Measurements from ENCODE around the gene SRRM5. TPM values are rescaled to one million over a fixed set of nuclear protein-coding genes. Genes with fewer than 3 reads are reported as not detected.
A peak's percentile ranks its signal among the peaks of the same experiment; 100 is the strongest.
"Not testable (repeated sequence)": the region's sequence is repeated elsewhere in the genome, so short reads cannot be mapped to it uniquely, and the experiment has no call there.

The SRRM5 gene
- total and polyA plus RNA-seq, 2 experiments from 2014 or later: 0.08 TPM; not detected in 1

DNA sequence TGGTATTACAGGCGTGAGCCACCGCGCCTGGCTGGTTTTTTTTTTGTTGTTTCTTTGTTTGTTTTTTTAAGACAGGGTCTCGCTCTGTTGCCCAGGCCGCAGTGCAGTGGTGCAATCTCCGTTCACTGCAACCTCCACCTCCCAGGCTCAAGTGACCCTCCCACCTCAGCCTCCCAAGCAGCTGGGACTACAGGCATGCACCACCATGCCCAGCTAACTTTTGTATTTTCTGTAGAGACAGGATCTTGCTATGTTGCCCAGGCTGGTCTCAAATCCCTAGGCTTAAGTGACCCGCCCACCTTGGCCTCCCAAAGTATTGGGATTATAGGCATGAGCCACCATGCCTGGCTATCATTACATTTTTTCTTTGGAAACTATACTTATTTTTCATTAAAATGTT lies 38.4 kb downstream of the SRRM5 start:
- not testable (repeated sequence) for ATAC-seq; H3K27me3 Mint-ChIP-seq (ENCODE audit: insufficient read depth, low read depth, poor library complexity); DNase-seq (ENCODE audit: low spot score); H2AFZ ChIP-seq; H3K27me3 ChIP-seq (ENCODE audit: insufficient read depth); H3K4me1 ChIP-seq (ENCODE audit: insufficient read depth); H4K20me1 ChIP-seq (replicated peaks; ENCODE audit: insufficient read depth); H3K4me2 ChIP-seq; H3K79me2 ChIP-seq (replicated peaks; ENCODE audit: insufficient read depth); H3K27ac ChIP-seq (ENCODE audit: low read depth); H3K4me3 ChIP-seq; H3K4me1 Mint-ChIP-seq; H3K36me3 ChIP-seq (ENCODE audit: insufficient read depth); H3K4me3 Mint-ChIP-seq; H3K27ac Mint-ChIP-seq; H3F3A ChIP-seq (replicated peaks; ENCODE audit: low read depth); H3K9me2 ChIP-seq (ENCODE audit: insufficient read depth)
- Mint-ChIP-seq H3K9me3 (peaks cover 22% of the 10 kb centered on the region), H3K36me3 (ENCODE audit: low read depth) (peaks cover 69% of the 10 kb centered on the region)

DNA sequence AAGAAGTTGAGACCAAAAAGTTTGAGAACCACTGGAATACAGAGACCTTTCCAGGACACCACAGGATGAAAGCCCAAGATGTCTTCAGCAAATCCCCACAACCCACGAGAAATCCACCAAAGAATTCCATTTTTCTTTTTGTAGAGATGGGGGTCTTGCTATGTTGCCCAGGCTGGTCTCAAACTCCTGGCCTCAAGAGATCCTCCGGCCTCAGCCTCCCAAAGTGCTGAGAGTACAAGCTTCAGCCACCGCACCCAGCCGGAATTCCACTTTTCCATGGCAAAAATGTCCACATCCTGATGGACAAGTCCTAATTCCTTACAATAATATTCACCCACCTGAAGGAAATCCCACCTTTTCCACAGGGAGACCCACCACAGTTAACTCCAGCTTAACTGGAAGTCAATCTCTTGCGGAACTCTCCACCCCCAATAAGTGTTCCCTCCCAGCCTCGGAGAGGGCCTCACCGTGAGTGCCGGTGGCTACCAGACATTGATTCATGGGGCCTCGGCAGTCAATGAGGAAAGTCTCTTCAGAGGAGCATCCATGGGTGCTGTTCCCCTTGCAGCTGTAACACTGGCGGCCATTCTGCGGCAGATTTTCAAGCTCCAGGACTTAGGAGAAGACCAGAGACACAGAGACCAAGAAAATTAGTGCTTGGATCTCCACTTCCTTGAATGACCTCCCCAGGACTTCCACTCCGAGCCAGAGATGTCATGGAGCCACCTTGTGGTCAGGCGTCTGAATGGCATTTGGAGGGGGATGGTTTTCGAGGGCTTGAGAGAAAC lies 40.1 kb downstream of the SRRM5 start:
- Histone ChIP-seq H4K20me1 (replicated peaks; ENCODE audit: insufficient read depth) (no peaks in the 10 kb centered on the region; the same call in 1 of the 2 replicates), H3K4me1 (ENCODE audit: insufficient read depth) (no peaks in the 10 kb centered on the region; the same call in 1 of the 2 replicates), H3F3A (replicated peaks; ENCODE audit: low read depth) (0 out of 2 replicates have a peak, but pooled peaks cover 2% of the 10 kb centered on the region), H3K9me2 (ENCODE audit: insufficient read depth) (no peaks in the 10 kb centered on the region), H3K27me3 (ENCODE audit: insufficient read depth) (no peaks in the 10 kb centered on the region), H3K27ac (ENCODE audit: low read depth) (no peak overlapping the region), H3K36me3 (ENCODE audit: insufficient read depth) (no peaks in the 10 kb centered on the region; the same call in none of the 2 replicates), H2AFZ (no peak overlapping the region), H3K4me3 (no peak overlapping the region), H3K4me2 (no peak overlapping the region), H3K79me2 (replicated peaks; ENCODE audit: insufficient read depth) (no peaks in the 10 kb centered on the region)
- ATAC-seq (peak; percentile 95), DNase-seq (ENCODE audit: low spot score) (peak; percentile 88)
- H3K9me3 Mint-ChIP-seq: peaks cover 15% of the 10 kb centered on the region
- peaks cover 74% of the 10 kb centered on the region for H3K36me3 Mint-ChIP-seq (ENCODE audit: low read depth)
- H3K4me3 Mint-ChIP-seq: no peak overlapping the region
- no peak overlapping the region for H3K27ac Mint-ChIP-seq
- no peaks in the 10 kb centered on the region for H3K4me1 Mint-ChIP-seq
- H3K27me3 Mint-ChIP-seq (ENCODE audit: insufficient read depth, low read depth, poor library complexity): peaks cover 7% of the 10 kb centered on the region
- no peak for TF ChIP-seq EZH2phosphoT487 (IDR thresholded peaks at IDR 0.05; ENCODE audit: unreplicated experiment)
- TF ChIP-seq, protein P1, sequence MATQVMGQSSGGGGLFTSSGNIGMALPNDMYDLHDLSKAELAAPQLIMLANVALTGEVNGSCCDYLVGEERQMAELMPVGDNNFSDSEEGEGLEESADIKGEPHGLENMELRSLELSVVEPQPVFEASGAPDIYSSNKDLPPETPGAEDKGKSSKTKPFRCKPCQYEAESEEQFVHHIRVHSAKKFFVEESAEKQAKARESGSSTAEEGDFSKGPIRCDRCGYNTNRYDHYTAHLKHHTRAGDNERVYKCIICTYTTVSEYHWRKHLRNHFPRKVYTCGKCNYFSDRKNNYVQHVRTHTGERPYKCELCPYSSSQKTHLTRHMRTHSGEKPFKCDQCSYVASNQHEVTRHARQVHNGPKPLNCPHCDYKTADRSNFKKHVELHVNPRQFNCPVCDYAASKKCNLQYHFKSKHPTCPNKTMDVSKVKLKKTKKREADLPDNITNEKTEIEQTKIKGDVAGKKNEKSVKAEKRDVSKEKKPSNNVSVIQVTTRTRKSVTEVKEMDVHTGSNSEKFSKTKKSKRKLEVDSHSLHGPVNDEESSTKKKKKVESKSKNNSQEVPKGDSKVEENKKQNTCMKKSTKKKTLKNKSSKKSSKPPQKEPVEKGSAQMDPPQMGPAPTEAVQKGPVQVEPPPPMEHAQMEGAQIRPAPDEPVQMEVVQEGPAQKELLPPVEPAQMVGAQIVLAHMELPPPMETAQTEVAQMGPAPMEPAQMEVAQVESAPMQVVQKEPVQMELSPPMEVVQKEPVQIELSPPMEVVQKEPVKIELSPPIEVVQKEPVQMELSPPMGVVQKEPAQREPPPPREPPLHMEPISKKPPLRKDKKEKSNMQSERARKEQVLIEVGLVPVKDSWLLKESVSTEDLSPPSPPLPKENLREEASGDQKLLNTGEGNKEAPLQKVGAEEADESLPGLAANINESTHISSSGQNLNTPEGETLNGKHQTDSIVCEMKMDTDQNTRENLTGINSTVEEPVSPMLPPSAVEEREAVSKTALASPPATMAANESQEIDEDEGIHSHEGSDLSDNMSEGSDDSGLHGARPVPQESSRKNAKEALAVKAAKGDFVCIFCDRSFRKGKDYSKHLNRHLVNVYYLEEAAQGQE (IDR thresholded peaks at IDR 0.05; ENCODE audit: unreplicated experiment): no peak
- TF ChIP-seq, protein P2, sequence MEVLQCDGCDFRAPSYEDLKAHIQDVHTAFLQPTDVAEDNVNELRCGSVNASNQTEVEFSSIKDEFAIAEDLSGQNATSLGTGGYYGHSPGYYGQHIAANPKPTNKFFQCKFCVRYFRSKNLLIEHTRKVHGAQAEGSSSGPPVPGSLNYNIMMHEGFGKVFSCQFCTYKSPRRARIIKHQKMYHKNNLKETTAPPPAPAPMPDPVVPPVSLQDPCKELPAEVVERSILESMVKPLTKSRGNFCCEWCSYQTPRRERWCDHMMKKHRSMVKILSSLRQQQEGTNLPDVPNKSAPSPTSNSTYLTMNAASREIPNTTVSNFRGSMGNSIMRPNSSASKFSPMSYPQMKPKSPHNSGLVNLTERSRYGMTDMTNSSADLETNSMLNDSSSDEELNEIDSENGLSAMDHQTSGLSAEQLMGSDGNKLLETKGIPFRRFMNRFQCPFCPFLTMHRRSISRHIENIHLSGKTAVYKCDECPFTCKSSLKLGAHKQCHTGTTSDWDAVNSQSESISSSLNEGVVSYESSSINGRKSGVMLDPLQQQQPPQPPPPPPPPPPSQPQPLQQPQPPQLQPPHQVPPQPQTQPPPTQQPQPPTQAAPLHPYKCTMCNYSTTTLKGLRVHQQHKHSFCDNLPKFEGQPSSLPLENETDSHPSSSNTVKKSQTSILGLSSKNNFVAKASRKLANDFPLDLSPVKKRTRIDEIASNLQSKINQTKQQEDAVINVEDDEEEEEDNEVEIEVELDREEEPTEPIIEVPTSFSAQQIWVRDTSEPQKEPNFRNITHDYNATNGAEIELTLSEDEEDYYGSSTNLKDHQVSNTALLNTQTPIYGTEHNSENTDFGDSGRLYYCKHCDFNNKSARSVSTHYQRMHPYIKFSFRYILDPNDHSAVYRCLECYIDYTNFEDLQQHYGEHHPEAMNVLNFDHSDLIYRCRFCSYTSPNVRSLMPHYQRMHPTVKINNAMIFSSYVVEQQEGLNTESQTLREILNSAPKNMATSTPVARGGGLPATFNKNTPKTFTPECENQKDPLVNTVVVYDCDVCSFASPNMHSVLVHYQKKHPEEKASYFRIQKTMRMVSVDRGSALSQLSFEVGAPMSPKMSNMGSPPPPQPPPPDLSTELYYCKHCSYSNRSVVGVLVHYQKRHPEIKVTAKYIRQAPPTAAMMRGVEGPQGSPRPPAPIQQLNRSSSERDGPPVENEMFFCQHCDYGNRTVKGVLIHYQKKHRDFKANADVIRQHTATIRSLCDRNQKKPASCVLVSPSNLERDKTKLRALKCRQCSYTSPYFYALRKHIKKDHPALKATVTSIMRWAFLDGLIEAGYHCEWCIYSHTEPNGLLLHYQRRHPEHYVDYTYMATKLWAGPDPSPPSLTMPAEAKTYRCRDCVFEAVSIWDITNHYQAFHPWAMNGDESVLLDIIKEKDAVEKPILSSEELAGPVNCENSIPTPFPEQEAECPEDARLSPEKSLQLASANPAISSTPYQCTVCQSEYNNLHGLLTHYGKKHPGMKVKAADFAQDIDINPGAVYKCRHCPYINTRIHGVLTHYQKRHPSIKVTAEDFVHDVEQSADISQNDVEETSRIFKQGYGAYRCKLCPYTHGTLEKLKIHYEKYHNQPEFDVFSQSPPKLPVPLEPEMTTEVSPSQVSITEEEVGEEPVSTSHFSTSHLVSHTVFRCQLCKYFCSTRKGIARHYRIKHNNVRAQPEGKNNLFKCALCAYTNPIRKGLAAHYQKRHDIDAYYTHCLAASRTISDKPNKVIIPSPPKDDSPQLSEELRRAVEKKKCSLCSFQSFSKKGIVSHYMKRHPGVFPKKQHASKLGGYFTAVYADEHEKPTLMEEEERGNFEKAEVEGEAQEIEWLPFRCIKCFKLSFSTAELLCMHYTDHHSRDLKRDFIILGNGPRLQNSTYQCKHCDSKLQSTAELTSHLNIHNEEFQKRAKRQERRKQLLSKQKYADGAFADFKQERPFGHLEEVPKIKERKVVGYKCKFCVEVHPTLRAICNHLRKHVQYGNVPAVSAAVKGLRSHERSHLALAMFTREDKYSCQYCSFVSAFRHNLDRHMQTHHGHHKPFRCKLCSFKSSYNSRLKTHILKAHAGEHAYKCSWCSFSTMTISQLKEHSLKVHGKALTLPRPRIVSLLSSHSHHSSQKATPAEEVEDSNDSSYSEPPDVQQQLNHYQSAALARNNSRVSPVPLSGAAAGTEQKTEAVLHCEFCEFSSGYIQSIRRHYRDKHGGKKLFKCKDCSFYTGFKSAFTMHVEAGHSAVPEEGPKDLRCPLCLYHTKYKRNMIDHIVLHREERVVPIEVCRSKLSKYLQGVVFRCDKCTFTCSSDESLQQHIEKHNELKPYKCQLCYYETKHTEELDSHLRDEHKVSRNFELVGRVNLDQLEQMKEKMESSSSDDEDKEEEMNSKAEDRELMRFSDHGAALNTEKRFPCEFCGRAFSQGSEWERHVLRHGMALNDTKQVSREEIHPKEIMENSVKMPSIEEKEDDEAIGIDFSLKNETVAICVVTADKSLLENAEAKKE (CRISPR knock-in tag; IDR thresholded peaks at IDR 0.05): peak; percentile 51; the same call in 1 of the 2 replicates
- no peak for TF ChIP-seq EZH2 (IDR thresholded peaks at IDR 0.05; ENCODE audit: low read depth, unreplicated experiment)
- no peak for TF ChIP-seq ZNF331 (CRISPR knock-in tag; IDR thresholded peaks at IDR 0.05; ENCODE audit: low read depth)
- TF ChIP-seq ZNF114 (CRISPR knock-in tag; IDR thresholded peaks at IDR 0.05): no peak
- no peak for TF ChIP-seq NANOG (IDR thresholded peaks at IDR 0.05; ENCODE audit: borderline replicate concordance)
- TF ChIP-seq, protein P3, sequence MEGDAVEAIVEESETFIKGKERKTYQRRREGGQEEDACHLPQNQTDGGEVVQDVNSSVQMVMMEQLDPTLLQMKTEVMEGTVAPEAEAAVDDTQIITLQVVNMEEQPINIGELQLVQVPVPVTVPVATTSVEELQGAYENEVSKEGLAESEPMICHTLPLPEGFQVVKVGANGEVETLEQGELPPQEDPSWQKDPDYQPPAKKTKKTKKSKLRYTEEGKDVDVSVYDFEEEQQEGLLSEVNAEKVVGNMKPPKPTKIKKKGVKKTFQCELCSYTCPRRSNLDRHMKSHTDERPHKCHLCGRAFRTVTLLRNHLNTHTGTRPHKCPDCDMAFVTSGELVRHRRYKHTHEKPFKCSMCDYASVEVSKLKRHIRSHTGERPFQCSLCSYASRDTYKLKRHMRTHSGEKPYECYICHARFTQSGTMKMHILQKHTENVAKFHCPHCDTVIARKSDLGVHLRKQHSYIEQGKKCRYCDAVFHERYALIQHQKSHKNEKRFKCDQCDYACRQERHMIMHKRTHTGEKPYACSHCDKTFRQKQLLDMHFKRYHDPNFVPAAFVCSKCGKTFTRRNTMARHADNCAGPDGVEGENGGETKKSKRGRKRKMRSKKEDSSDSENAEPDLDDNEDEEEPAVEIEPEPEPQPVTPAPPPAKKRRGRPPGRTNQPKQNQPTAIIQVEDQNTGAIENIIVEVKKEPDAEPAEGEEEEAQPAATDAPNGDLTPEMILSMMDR (conservative IDR thresholded peaks at IDR 0.05; ENCODE audit: low read depth in 2 of 2): peak; percentile 90 to 94
- TF ChIP-seq POLR2AphosphoS5 (IDR thresholded peaks at IDR 0.05; ENCODE audit: low read depth): no peak
